CD14-positive monocyte (primary cell): ENCODE results near the gene RALB. TPM values are rescaled to one million over a fixed set of nuclear protein-coding genes. Genes with fewer than 3 reads are reported as not detected.
A peak's percentile ranks its signal among the peaks of the same experiment; 100 is the strongest.
"Not testable (repeated sequence)": the region's sequence is repeated elsewhere in the genome, so short reads cannot be mapped to it uniquely, and the experiment has no call there.

ENCODE experiments used
- DNase-seq, 3 donors: peaks; one replicate each; pipeline ENCODE4 v3.0.0-alpha.2; 2011 to 2022
- H2AFZ ChIP-seq: 2 replicates; pipeline ENCODE4 v1.6.0; 2012; ENCODE audit warnings: mild to moderate bottlenecking, low read depth, low read length, inconsistent platforms; ENCODE audit not compliant: insufficient read depth, poor library complexity, severe bottlenecking
- H3K27ac ChIP-seq, 2 donors: 1 replicate in 1 of 2; 2 replicates in 1 of 2; pipeline ENCODE4 v1.5.1; 2012 to 2013; ENCODE audit warnings: low read length in 2 of 2, control low read depth in 1 of 2, inconsistent platforms in 1 of 2, low read depth in 1 of 2, mild to moderate bottlenecking in 1 of 2
- H3K27me3 ChIP-seq, 2 donors: one replicate each; pipeline versions ENCODE4 v1.6.0 to v1.6.1; 2011 to 2013; ENCODE audit warnings: low read length in 2 of 2; ENCODE audit not compliant: control insufficient read depth in 2 of 2, insufficient read depth in 2 of 2
- H3K36me3 ChIP-seq, 2 donors: replicated peaks in 1 of 2; 1 replicate in 1 of 2; 2 replicates in 1 of 2; pipeline versions ENCODE4 v1.5.1 to v1.6.1; 2012 to 2013; ENCODE audit warnings: low read length in 2 of 2, control low read depth in 1 of 2, inconsistent platforms in 1 of 2, mild to moderate bottlenecking in 1 of 2; ENCODE audit not compliant: insufficient read depth in 2 of 2, control insufficient read depth in 1 of 2
- H3K4me1 ChIP-seq, 2 donors: 1 replicate in 1 of 2; 2 replicates in 1 of 2; pipeline versions ENCODE4 v1.5.1 to v1.6.1; 2012 to 2013; ENCODE audit warnings: low read length in 2 of 2, control low read depth in 1 of 2, inconsistent platforms in 1 of 2, mild to moderate bottlenecking in 1 of 2, moderate library complexity in 1 of 2; ENCODE audit not compliant: insufficient read depth in 2 of 2, control insufficient read depth in 1 of 2
- H3K4me2 ChIP-seq: replicated peaks from 2 replicates; pipeline ENCODE3; 2012; ENCODE audit warnings: low read length, moderate library complexity, mild to moderate bottlenecking; ENCODE audit not compliant: poor library complexity, severe bottlenecking; ENCODE audit errors: extremely low read depth
- H3K4me3 ChIP-seq, 3 experiments: fragments of 200-600 bp in 1 of 3; sonication (generic) in 1 of 3; replicated peaks in 1 of 3; 1 replicate in 2 of 3; 2 replicates in 1 of 3; pipeline ENCODE4 v1.5.1; 2011 to 2013; ENCODE audit warnings: low read length in 3 of 3, mild to moderate bottlenecking in 3 of 3, control low read depth in 2 of 3, low read depth in 2 of 3, inconsistent platforms in 1 of 3, moderate library complexity in 1 of 3
- H3K79me2 ChIP-seq: 2 replicates; pipeline ENCODE4 v1.6.0; 2012; ENCODE audit warnings: mild to moderate bottlenecking, control low read depth, inconsistent platforms, low read length, moderate library complexity; ENCODE audit not compliant: insufficient read depth
- H3K9ac ChIP-seq: 2 replicates; pipeline ENCODE4 v1.6.0; 2017; ENCODE audit warnings: low read length, mild to moderate bottlenecking; ENCODE audit not compliant: insufficient read depth, poor library complexity, severe bottlenecking
- H3K9me3 ChIP-seq, 2 donors: replicated peaks in 1 of 2; 1 replicate in 1 of 2; 2 replicates in 1 of 2; pipeline versions ENCODE4 v1.5.1 to v1.6.1; 2012 to 2013; ENCODE audit warnings: low read length in 2 of 2, control low read depth in 1 of 2; ENCODE audit not compliant: control insufficient read depth in 1 of 2, insufficient read depth in 1 of 2
- H4K20me1 ChIP-seq: 2 replicates; pipeline ENCODE4 v1.6.0; 2012; ENCODE audit warnings: mild to moderate bottlenecking, low read length, control low read depth, moderate library complexity; ENCODE audit not compliant: insufficient read depth
- H3K27ac Mint-ChIP-seq, 7 donors: one replicate each; pipeline ENCODE4 v1.8.0; 2020; ENCODE audit warnings: mild to moderate bottlenecking in 7 of 7, mixed read lengths in 7 of 7, moderate library complexity in 6 of 7, inconsistent platforms in 2 of 7
- H3K27me3 Mint-ChIP-seq, 3 donors: one replicate each; pipeline ENCODE4 v1.8.0; 2021 to 2022; ENCODE audit warnings: low read depth in 3 of 3, mild to moderate bottlenecking in 3 of 3, mixed read lengths in 3 of 3, moderate library complexity in 3 of 3, inconsistent platforms in 1 of 3
- H3K36me3 Mint-ChIP-seq, 2 donors: one replicate each; pipeline ENCODE4 v1.8.0; 2020; ENCODE audit warnings: mixed read lengths in 2 of 2, inconsistent platforms in 1 of 2, mild to moderate bottlenecking in 1 of 2
- H3K4me1 Mint-ChIP-seq: one replicate; pipeline ENCODE4 v1.8.0; 2020; ENCODE audit warnings: mild to moderate bottlenecking, mixed read lengths
- H3K4me3 Mint-ChIP-seq, 2 donors: one replicate each; pipeline ENCODE4 v1.8.0; 2020; ENCODE audit warnings: mild to moderate bottlenecking in 2 of 2, mixed read lengths in 2 of 2, moderate library complexity in 1 of 2
- H3K9me3 Mint-ChIP-seq, 7 donors: one replicate each; pipeline ENCODE4 v1.8.0; 2020 to 2022; ENCODE audit warnings: mixed read lengths in 7 of 7, mild to moderate bottlenecking in 6 of 7, moderate library complexity in 6 of 7, inconsistent platforms in 2 of 7
- CTCF ChIP-seq: fragments of 200-600 bp; IDR thresholded peaks from one replicate; pipeline ENCODE4 v1.8.0; 2022; ENCODE audit warnings: antibody characterized with exemption, mild to moderate bottlenecking
- WGBS: methylation state at CpG from one replicate; pipeline ENCODE4 v1.1.5; 2013; ENCODE audit warnings: missing lambda C conversion rate; ENCODE audit not compliant: insufficient coverage; 5-methylcytosine and 5-hydroxymethylcytosine counted together
- intact Hi-C, 2 donors: fragments of 100-400 bp; cut with micrococcal nuclease; formaldehyde crosslinking; loops; one replicate each; pipeline versions ENCODE4 v1.15.0 to v1.15.1; 2023
- polyA plus RNA-seq, 3 donors: library from polyadenylated mRNA; depleted of rRNA in 1 of 3; unstranded in 2 of 3; stranded (reverse) in 1 of 3; fragments of 300-500 nt in 2 of 3; fragments of >200 nt in 1 of 3; fragmentation: Illumina TruSeq in 2 of 3; gene quantifications; 1 replicate in 2 of 3; 2 replicates in 1 of 3; pipeline ENCODE4 v1.2.3, GENCODE V29; 2012 to 2021

Gene RALB
- polyA plus RNA-seq, 3 donors, result 57.2 to 163 (median 139) TPM

DNA sequence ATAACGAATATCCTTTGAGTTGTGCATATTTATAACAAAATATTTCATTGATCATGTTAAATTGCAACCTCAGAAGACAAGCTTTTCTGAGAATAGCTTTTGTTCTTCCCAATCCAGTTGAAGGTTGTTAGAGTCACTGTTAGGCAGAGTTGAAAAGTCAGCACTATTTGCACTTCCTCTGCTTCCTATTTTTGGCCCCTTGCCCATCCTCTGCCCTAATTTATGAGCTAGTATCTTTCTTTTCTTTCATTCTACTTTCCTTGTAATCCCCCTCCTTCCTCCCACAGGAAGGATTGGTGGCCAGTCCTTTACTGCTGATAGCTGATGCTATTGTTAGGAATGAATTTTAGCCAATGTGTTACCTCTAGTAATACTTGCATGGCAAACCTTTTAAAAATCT lies 4.9 kb downstream of the RALB start:
- no CpG with 5 or more reads among the region's 1 CpG for WGBS
- peaks cover 22 to 34% of the 10 kb centered on the region in 2 donors for H3K36me3 Mint-ChIP-seq
- H3K27me3 Mint-ChIP-seq, result no peaks in the 10 kb centered on the region
- peaks cover 0 to 9% of the 10 kb centered on the region in 2 donors for H3K9me3 ChIP-seq
- H3K27ac ChIP-seq, result peak overlapping the region in 1 of 2 donors; percentile 60
- H3K4me2 ChIP-seq, result peak overlapping the region; percentile 38
- peaks cover 5 to 15% (median 9%) of the 10 kb centered on the region in 7 donors for H3K9me3 Mint-ChIP-seq
- H3K27ac Mint-ChIP-seq, result peak overlapping the region in 4 of 7 donors; percentile 7 to 68 (median 36)
- DNase-seq, result peak; percentile 23 to 48 (median 41)
- no peaks in the 10 kb centered on the region for H3K36me3 ChIP-seq
- peaks cover 58 to 71% of the 10 kb centered on the region in 2 donors for H3K4me1 ChIP-seq
- intact Hi-C loops, result loop anchor here in 1 of 2 donors (5.0 kb wide), 1 partner anchor 40 kb away; no protein-coding TSS in a partner anchor
- H3K9ac ChIP-seq, result no peak overlapping the region
- peaks cover 88% of the 10 kb centered on the region for H4K20me1 ChIP-seq
- H3K4me3 Mint-ChIP-seq, result peak overlapping the region in 1 of 2 donors; percentile 36
- no peaks in the 10 kb centered on the region for H3K27me3 ChIP-seq
- H3K79me2 ChIP-seq, result peaks cover 90% of the 10 kb centered on the region
- no peak for TF ChIP-seq CTCF
- H2AFZ ChIP-seq, result no peak overlapping the region
- peak overlapping the region in 1 of 3 experiments; percentile 12 for H3K4me3 ChIP-seq
- H3K4me1 Mint-ChIP-seq, result peaks cover 57% of the 10 kb centered on the region

- Histone ChIP-seq H3K4me3 (peak overlapping the region in 1 of 3 experiments; percentile 12), H3K9ac (no peak overlapping the region), H3K36me3 (no peaks in the 10 kb centered on the region), H4K20me1 (peaks cover 94% of the 10 kb centered on the region), H3K4me2 (peak overlapping the region; percentile 38), H3K27ac (peak overlapping the region in 1 of 2 donors; percentile 60), H3K27me3 (no peaks in the 10 kb centered on the region), H2AFZ (no peak overlapping the region), H3K9me3 (peaks cover 0 to 9% of the 10 kb centered on the region in 2 donors), H3K4me1 (peaks cover 58 to 71% of the 10 kb centered on the region in 2 donors), H3K79me2 (peaks cover 97% of the 10 kb centered on the region)
- no peak for DNase-seq
- Mint-ChIP-seq H3K9me3 (peaks cover 5 to 15% (median 9%) of the 10 kb centered on the region in 7 donors), H3K36me3 (peaks cover 22 to 36% of the 10 kb centered on the region in 2 donors), H3K4me1 (peaks cover 57% of the 10 kb centered on the region), H3K27ac (peak overlapping the region in 5 of 7 donors; percentile 12 to 71 (median 62)), H3K4me3 (peak overlapping the region in 1 of 2 donors; percentile 46), H3K27me3 (no peaks in the 10 kb centered on the region)
- no peak for TF ChIP-seq CTCF
- WGBS, result 67% methylated on average over 7 of the region's 9 CpGs
- intact Hi-C loops, result loop anchor here in 1 of 2 donors (5.0 kb wide), 1 partner anchor 41 kb away; no protein-coding TSS in a partner anchor
Observed at GRCh38 chr2:120258196-120258595, 5.5 kb downstream of the RALB start.

GRCh38 chr2:120259939-120260338 lies 7.3 kb downstream of the RALB start:
- H3K4me3 ChIP-seq, H3K4me2 ChIP-seq, H3K9ac ChIP-seq, DNase-seq, H3K27ac Mint-ChIP-seq, H3K27me3 ChIP-seq, H2AFZ ChIP-seq, H3K27ac ChIP-seq, H3K27me3 Mint-ChIP-seq, H3K9me3 ChIP-seq, H3K4me3 Mint-ChIP-seq, H3K36me3 ChIP-seq: not testable (repeated sequence)
- Mint-ChIP-seq H3K36me3 (peaks cover 22 to 36% of the 10 kb centered on the region in 2 donors), H3K9me3 (peaks cover 5 to 15% (median 9%) of the 10 kb centered on the region in 7 donors), H3K4me1 (peaks cover 51% of the 10 kb centered on the region)
- Histone ChIP-seq H3K79me2 (peaks cover 97% of the 10 kb centered on the region), H4K20me1 (peaks cover 93% of the 10 kb centered on the region), H3K4me1 (peaks cover 52 to 64% of the 10 kb centered on the region in 2 donors)
- no CpG with 5 or more reads among the region's 15 CpGs for WGBS
- intact Hi-C loops, result loop anchor here in 1 of 2 donors (5.0 kb wide), 1 partner anchor 43 kb away; no protein-coding TSS in a partner anchor
